MG63 (cell line): ENCODE measurements around the gene COL5A3. TPM values are rescaled to one million over a fixed set of nuclear protein-coding genes. Genes with fewer than 3 reads are reported as not detected.

Source experiments
- DNase-seq: peaks from one replicate; pipeline ENCODE4 v3.0.0-alpha.2; 2020
- H3K27me3 ChIP-seq: fragments of 250-450 bp; sonication (Bioruptor Pico); 2 replicates; pipeline ENCODE4 v1.5.1; 2020; ENCODE audit warnings: mild to moderate bottlenecking, moderate library complexity
- H3K36me3 ChIP-seq: fragments of 250-450 bp; sonication (Bioruptor Pico); 2 replicates; pipeline ENCODE4 v1.5.1; 2020; ENCODE audit warnings: mild to moderate bottlenecking, moderate library complexity
- H3K4me3 ChIP-seq: fragments of 250-450 bp; sonication (Bioruptor Pico); 2 replicates; pipeline ENCODE4 v1.5.1; 2020; ENCODE audit warnings: mild to moderate bottlenecking, moderate library complexity
- H3K9me3 ChIP-seq: fragments of 250-450 bp; sonication (Bioruptor Pico); 2 replicates; pipeline ENCODE4 v1.5.1; 2020; ENCODE audit warnings: mild to moderate bottlenecking, moderate library complexity
- total RNA-seq: library from RNA; depleted of rRNA; stranded (reverse); fragments of >200 nt; shearing (Covaris generic); gene quantifications from 2 replicates; pipeline ENCODE4 v1.2.3, GENCODE V29; 2014; ENCODE audit warnings: low replicate concordance

COL5A3 gene
- total RNA-seq, 1 experiment from 2014 or later, result 3.1 TPM

DNA sequence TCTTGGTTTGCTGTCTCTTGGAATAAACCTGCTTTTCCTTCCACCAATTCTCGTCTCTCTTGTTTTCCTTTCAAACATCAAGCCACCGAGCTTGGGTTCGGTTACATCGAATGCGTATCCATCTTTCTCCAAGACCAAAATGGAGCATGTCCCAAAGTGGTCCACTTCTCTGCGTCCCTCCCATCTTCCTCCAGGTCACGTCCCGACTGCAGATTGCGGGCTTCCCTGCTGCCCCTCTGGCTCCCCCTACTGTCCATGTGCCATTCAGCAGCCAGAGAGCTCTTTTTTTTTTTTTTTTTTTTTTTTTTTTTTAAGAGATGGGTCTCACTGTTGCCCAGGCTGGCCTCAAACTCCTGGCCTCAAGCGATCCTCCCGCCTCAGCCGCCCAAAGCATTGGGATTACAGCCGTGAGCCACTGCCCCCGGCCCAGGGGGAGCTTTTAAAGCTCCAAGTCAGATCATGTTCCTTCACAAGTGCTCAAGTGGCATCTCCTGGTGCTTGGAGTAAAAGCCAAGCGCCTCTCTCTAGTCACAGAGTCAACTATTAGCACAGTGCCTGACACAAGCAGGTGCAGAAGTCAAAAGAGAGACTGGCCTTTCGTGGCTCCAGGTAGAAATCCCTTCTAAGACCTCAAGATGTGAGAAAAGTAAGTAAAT, 10.0 kb downstream of the COL5A3 start:
- DNase-seq, result peak; percentile 74

DNA sequence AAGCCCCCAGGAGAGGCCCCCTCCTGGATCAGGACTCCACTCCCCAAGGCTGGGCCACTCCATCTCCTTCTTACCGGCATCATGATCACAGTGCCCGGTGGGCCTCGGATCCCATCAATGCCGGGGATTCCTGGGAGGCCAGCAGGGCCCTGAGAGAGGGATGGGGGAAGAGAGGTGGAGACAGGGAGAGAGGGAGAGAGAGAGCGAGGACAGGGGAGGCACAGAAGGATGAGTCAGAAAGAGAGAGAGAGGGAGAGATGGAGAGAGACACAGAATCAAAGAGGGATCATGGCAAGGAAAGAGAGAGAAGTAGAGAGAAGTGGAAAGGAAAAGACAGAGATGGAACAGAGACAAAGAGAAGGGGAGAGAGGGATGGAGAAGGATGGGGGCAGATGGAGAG, 13.8 kb downstream of the COL5A3 start:
- no peak overlapping the region for H3K4me3 ChIP-seq
- no peaks in the 10 kb centered on the region for H3K36me3 ChIP-seq
- no peaks in the 10 kb centered on the region for H3K27me3 ChIP-seq
- DNase-seq, result no peak
- no peaks in the 10 kb centered on the region for H3K9me3 ChIP-seq

More for the DNA sequence above, 10.0 kb downstream of the COL5A3 start:
- no peaks in the 10 kb centered on the region for H3K36me3 ChIP-seq
- H3K4me3 ChIP-seq, result no peak overlapping the region
- H3K27me3 ChIP-seq, result no peaks in the 10 kb centered on the region
- H3K9me3 ChIP-seq, result no peaks in the 10 kb centered on the region

DNA sequence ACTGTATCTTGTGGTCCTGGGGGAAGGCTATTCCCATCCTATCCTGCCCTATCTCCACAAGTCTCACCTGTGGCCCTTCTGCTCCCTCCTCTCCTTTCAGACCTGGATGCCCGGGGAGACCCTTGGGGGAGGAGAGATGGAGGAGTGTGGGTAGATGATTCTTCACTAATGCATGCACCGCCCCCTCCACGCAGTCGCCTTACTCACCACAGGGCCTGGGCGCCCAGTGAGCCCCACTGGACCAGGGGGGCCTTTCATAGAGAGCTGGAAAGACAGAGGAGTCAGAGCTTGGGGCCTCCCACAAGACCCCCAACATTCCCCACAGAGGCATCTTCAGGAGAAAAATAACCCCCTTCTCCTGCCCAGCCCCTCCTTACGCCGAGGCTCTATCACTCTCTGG, 14.3 kb downstream of the COL5A3 start:
- Histone ChIP-seq H3K36me3 (no peaks in the 10 kb centered on the region), H3K9me3 (no peaks in the 10 kb centered on the region), H3K27me3 (no peaks in the 10 kb centered on the region), H3K4me3 (no peak overlapping the region)
- no peak for DNase-seq

DNA sequence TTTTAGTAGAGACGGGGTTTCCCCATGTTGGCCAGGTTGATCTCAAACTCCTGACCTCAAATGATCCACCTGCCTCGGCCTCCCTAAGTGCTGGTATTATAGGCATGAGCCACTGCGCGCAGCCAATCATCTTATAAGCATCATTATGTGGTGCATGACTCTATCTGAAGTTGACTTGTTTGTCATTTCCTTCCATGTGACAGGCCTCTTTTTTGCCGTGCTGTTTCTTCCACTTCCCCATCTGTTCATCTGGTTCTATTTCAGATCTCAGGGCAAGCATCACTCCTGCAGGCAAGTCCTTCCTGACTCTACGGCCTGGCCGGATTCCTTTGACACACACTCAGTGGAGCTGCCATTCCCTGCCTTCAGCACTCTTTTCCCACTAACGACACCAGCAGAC, 15.2 kb downstream of the COL5A3 start:
- Histone ChIP-seq H3K4me3 (no peak overlapping the region), H3K36me3 (no peaks in the 10 kb centered on the region), H3K27me3 (no peaks in the 10 kb centered on the region), H3K9me3 (no peaks in the 10 kb centered on the region)
- no peak for DNase-seq

DNA sequence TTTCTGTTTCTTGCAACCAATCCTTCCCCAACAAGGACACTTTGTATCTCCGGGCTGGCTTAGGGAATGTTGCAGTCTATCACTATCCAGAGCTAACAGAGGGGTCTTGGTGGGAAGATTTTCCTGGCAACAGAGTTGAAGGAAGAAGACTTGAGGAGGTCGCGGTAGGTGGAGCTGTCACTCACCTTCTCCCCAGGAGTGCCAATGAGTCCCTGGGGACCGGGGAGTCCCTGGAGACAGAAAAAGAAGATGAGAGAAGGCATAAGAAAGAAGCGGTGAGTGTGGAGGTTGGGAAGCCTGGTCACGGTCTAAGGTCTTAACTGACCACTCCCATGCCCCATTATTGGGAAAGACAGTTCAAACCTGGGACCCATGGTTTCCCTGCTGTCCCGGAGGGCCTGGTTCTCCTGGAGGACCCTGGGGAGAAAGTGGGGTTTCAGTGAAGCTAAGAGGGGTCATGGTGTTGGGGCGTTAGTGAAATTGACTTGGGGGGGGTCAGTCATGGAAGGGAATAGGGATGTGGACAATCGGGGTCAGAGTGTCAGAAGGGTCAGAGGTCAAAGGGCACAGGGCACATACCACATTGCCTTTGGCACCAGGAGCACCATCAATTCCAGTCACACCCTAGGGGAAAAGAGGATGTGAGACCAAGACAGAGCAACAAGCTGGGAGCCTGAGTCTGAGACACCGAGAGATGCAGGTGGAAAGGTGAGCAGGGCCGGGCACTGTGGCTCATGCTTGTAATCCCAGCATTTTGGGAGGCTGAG, 18.7 kb downstream of the COL5A3 start:
- H3K27me3 ChIP-seq, result no peaks in the 10 kb centered on the region
- H3K4me3 ChIP-seq, result no peak overlapping the region
- H3K9me3 ChIP-seq, result no peaks in the 10 kb centered on the region
- DNase-seq, result no peak
- H3K36me3 ChIP-seq, result no peaks in the 10 kb centered on the region

DNA sequence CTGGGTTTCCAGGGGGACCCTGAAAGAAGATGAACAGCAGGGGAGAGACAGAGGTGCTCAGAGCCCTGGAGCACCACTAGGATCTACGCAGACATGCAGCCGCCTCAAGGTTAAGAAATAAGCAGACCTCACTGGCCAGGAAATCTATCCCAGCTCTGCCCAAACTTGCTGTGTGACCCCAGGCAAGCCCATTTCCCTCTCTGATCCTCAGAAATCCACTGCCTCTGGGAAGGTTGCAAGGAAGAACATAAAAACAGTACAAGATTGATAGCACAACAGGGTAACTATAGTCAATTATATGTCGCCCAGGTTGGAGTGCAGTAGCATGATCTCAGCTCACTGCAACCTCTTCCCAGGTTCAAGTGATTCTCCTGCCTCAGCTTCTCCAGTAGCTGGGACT, 20.8 kb downstream of the COL5A3 start:
- no peak for DNase-seq
- H3K4me3 ChIP-seq, result no peak overlapping the region
- no peaks in the 10 kb centered on the region for H3K27me3 ChIP-seq

DNA sequence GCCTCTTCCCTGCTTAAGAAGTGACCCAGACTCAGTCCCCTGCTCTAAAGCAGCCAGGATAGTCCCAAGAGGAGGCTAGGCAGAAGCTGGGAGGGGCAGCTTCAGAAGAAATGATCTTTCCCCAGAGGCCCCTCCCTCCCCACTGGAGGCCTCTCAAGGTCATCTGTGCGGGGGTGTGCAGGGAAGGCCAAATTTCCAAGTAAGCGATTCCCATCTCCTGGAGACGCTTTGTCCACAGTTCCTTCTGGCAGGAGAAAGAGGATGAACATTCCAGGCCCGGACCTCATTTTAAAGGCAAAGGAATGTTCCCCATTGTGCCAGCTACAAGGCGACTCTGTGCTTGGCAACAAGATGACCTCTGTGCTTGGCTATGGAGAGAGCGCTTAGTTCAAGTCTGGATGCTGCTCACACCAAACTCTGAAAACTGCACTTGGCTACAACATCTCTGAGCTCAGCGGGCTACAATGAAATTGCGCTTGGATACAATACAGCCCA, 23.5 kb downstream of the COL5A3 start:
- no peaks in the 10 kb centered on the region for H3K27me3 ChIP-seq
- H3K36me3 ChIP-seq, result no peaks in the 10 kb centered on the region
- DNase-seq, result peak; percentile 92
- no peaks in the 10 kb centered on the region for H3K9me3 ChIP-seq
- H3K4me3 ChIP-seq, result no peak overlapping the region

More for the DNA sequence above, 20.8 kb downstream of the COL5A3 start:
- Histone ChIP-seq H3K36me3 (no peaks in the 10 kb centered on the region), H3K9me3 (no peaks in the 10 kb centered on the region)

DNA sequence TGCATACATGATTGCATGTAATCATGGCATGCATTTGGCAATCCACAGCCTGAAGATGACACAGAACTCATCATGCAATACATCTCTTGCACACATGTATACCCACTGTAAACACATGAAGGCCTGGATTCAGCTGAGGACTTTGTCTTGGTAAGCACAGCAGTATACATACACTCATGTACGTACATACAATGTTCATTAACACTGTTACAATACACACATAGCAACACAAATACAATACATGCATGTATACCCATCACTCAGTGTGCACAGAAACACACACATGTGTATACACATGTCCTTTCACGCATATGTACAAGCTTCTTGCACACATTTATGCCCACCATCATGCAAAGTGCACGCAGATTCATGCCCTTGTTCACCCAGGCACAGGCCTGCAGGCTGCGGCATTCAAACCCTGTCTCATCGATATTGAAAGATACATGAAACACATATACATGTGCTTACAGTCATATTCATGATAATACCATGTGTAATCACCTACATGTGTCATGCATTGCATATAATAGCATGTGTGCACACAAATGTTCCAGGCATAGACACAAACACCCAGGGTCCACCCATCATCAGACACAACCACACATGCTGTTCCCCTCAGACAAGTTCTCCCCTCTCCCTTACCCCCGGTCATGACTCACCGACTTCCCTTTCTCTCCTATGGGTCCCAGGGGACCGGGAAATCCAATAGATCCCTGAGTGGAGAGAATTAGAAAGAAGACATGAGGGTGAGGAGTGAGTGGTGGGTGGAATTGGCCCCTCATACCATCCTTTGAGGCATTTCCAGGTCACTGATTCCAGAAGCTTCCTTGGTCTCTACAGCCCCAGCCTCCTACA, 28.7 kb downstream of the COL5A3 start:
- DNase-seq, result peak; percentile 28

DNA sequence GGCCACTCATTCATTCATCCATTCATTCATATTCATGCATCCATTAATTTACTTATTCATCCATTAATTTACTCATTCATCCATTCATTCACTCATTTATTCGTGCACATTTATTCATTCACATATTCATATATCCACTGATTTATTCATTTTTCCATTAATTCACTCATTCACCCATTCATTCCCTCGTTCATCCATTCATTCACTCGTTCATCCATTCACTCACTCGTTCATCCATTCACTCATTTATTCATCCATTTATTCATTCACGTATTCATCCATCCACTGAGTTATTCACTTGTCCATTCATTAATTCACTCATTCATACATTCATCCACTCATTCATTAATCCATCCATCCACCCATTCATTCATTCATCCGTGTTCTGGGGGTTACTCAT, 38.2 kb downstream of the COL5A3 start:
- Histone ChIP-seq H3K27me3 (no peaks in the 10 kb centered on the region), H3K36me3 (no peaks in the 10 kb centered on the region), H3K4me3 (no peak overlapping the region), H3K9me3 (no peaks in the 10 kb centered on the region)
- DNase-seq, result no peak

More for the DNA sequence above, 28.7 kb downstream of the COL5A3 start:
- Histone ChIP-seq H3K36me3 (no peaks in the 10 kb centered on the region), H3K27me3 (no peaks in the 10 kb centered on the region), H3K4me3 (no peak overlapping the region), H3K9me3 (no peaks in the 10 kb centered on the region)

DNA sequence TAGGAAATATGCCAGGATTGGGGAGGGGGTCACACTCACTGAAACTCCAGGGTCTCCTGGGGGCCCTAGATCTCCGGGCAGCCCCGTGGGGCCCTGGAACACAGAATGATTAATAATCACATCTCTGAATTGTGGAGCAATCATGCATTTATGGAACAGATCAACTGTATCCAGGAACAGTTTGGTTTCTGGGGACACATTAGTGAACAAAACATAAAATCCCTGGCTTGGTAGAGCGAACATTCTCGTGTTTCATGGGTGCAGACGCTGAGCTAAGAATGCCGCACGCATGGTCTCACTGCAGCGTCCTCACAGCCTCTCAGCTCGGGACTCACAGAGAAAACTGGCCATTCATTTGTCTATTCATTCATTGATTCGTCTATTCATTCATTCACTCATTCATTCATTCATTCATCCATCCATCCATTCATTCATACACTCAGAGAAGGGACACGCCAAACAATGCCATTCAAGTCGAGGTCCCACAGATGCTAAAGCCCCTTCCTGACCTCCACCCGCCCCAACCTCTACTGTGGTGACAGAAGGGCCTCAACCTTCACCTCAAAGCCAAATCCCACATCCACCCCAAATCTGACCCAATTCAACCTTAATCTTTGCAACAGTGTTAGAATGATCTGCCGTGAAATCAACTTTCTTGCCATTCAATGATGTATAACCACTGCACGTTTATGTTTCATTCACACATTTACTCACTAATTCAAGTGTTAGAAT, 39.0 kb downstream of the COL5A3 start:
- Histone ChIP-seq H3K9me3 (no peaks in the 10 kb centered on the region), H3K36me3 (no peaks in the 10 kb centered on the region), H3K4me3 (no peak overlapping the region), H3K27me3 (no peaks in the 10 kb centered on the region)
- no peak for DNase-seq

DNA sequence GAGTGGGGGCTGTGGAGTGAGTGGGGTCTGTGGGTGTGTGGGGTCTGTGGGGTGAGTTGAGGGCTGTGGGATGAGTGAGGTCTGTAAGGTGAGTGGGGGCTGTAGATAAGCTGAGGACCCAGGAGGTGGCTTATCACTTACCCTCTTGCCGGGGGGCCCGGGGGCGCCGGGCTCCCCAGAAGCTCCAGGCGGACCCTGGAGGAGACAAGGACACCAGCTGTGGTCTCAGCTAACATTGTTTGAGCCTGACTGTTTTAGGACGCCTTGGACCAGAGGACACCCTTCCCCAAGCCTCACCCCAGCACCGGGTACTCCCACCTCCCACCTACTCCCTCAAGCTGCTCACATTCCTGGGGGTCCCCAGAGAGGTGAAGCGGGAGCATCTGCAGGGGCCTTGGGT, 39.8 kb downstream of the COL5A3 start:
- Histone ChIP-seq H3K27me3 (no peaks in the 10 kb centered on the region), H3K4me3 (no peak overlapping the region), H3K9me3 (no peaks in the 10 kb centered on the region), H3K36me3 (no peaks in the 10 kb centered on the region)
- no peak for DNase-seq

DNA sequence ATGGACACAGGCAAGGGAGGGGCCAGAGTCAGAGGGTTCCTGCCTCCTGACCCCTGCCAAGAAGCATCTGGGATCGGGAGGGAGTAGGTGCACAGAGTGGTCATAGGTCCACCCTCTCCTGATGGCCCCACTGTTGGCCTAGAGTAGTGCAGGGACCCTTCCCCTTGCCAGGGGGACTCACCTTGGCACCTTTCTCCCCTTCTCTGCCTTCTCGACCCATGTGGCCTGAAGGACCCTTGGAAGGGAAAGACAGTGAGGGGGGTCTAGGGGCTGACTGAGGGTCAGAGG, 40.7 kb downstream of the COL5A3 start:
- Histone ChIP-seq H3K27me3 (no peaks in the 10 kb centered on the region), H3K4me3 (no peak overlapping the region), H3K36me3 (no peaks in the 10 kb centered on the region), H3K9me3 (no peaks in the 10 kb centered on the region)
- no peak for DNase-seq

DNA sequence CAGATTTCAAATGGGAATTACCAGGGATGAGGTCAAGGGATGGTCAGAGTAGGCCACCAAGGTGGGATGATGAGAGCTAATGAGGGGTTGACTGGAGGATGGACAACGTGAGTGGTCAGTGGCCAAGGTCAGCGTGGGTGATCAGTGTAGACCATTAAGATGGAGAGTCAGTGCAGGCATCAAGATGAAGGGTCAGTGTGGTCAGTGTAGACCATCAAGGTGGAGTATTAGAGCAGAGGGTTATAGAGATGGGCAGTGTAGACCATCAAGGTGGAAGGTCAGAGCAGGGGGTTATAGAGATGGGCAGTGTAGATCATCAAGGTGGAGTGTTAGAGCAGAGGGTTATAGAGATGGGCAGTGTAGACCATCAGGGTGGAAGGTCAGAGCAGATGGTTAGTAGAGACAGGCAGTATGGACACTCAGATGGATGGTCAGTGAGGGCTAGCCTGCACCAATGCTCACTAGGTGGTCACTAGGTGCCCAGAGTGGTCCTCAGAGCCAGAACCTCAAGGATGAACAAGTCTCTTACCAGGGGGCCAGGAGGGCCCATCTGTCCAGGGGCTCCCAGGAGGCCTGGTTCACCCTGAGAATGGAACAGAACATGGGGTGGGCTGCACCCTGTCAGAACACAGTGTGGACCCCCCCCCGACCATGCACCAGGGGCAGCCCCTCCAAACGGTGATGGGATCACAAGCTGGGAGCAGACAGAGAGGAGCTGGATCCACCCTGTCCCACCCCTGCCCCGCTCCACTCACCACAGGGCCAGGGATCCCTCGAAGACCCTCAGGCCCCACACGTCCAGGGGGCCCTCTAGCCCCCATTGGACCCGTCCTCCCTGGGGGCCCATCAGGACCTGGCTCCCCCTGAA, 41.2 kb downstream of the COL5A3 start:
- no peaks in the 10 kb centered on the region for H3K9me3 ChIP-seq
- H3K27me3 ChIP-seq, result no peaks in the 10 kb centered on the region
- no peak for DNase-seq
- H3K4me3 ChIP-seq, result no peak overlapping the region
- no peaks in the 10 kb centered on the region for H3K36me3 ChIP-seq

DNA sequence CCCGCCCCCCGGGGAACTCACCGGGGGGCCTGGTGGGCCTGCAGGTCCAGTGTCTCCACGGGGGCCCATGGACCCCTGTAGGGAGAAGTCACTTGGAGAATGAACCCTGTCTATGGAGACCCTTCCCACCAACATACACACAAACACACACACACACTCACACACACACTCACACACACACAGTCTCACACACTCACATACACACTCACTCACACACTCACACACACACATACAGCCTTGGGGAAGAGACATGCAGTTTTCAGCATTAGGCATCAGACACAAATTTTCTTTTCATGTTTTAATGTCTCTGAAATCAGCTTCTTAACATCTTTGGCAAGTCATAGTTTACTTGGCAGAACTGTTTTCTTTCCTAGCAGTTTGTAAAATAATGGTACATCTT, 43.0 kb downstream of the COL5A3 start:
- no peak for DNase-seq
- no peaks in the 10 kb centered on the region for H3K36me3 ChIP-seq

DNA sequence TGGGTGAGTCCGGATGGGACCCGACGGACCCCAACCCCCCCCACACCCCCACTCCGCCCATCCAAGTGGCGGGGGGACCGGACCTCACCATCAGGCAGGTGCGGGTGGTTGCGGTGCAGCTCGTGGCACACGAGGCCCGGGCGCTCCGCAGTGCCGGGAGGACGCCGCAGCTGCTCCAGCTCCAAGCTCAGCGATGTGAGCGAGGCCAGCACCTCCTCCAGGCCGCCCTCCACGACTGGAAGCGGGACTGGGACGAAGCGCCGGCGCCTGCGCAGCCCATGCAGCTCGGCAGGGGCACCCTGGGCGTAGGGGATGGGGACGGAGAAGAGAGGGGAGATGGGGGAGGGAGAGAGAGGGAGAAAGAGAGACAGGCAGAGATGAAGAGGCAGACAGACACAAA, 43.9 kb downstream of the COL5A3 start:
- H3K27me3 ChIP-seq, result no peaks in the 10 kb centered on the region

More for the DNA sequence above, 43.0 kb downstream of the COL5A3 start:
- Histone ChIP-seq H3K27me3 (no peaks in the 10 kb centered on the region), H3K9me3 (no peaks in the 10 kb centered on the region), H3K4me3 (no peak overlapping the region)

DNA sequence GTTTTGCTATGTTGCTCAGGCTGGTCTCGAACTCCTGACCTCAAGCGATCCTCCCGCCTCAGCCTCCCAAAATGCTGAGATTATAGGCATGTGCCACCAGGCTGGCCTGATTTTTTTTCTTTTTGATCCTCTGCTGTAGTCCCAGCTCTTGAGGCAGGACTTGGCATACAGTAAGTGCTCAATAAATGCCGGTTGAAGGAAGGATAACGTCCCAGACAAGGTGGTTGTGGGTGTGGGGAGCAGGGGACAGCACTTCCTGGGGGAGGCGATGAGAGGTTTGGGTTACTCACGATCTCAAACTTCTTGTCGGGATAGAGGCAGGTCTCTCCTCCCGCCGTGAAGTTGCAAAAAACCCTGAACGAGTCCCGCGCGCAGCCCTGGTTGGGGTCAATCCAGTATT, 44.3 kb downstream of the COL5A3 start:
- DNase-seq, result no peak
- no peak overlapping the region for H3K4me3 ChIP-seq
- no peaks in the 10 kb centered on the region for H3K9me3 ChIP-seq
- no peaks in the 10 kb centered on the region for H3K27me3 ChIP-seq
- H3K36me3 ChIP-seq, result peaks cover under 1% of the 10 kb centered on the region; the same call in 1 of the 2 replicates

More for the DNA sequence above, 43.9 kb downstream of the COL5A3 start:
- DNase-seq, result no peak
- no peaks in the 10 kb centered on the region for H3K36me3 ChIP-seq
- no peak overlapping the region for H3K4me3 ChIP-seq
- H3K9me3 ChIP-seq, result no peaks in the 10 kb centered on the region
